Activated CD8-positive, alpha-beta T cell treated with anti-CD3 and anti-CD28 coated beads, Interleukin-2, amount 10 ng/mL, durations not matched to agents 7 days and 5 days (primary cell): ENCODE measurements around the gene RGL2. TPM values are rescaled to one million over a fixed set of nuclear protein-coding genes. Genes with fewer than 3 reads are reported as not detected.
A peak's percentile ranks its signal among the peaks of the same experiment; 100 is the strongest.
"Not testable (repeated sequence)": the region's sequence is repeated elsewhere in the genome, so short reads cannot be mapped to it uniquely, and the experiment has no call there.

Experiments
- ATAC-seq: fragments of 150-1000 bp; cut with Tn5 transposase; one replicate; pipeline ENCODE4 v1.10.0; 2021; ENCODE audit warnings: moderate library complexity
- CTCF ChIA-PET: fragments of 350-600 bp; sonication (Branson Sonifier 250); formaldehyde crosslinking; loops from one replicate; lab custom pipeline; 2021; ENCODE audit warnings: antibody characterized with exemption; lab: Charles Lee
- POLR2A ChIA-PET: fragments of 350-600 bp; sonication (Branson Sonifier 250); formaldehyde crosslinking; loops from one replicate; lab custom pipeline; 2021; ENCODE audit warnings: antibody characterized with exemption; lab: Charles Lee
- DNase-seq: peaks from one replicate; pipeline ENCODE4 v3.0.0-alpha.2; 2020
- H3K27ac Mint-ChIP-seq: one replicate; pipeline ENCODE4 v1.8.0; 2021; ENCODE audit warnings: mild to moderate bottlenecking, mixed read lengths
- H3K27me3 Mint-ChIP-seq: one replicate; pipeline ENCODE4 v1.8.0; 2021; ENCODE audit warnings: low read depth, mixed read lengths
- H3K36me3 Mint-ChIP-seq: one replicate; pipeline ENCODE4 v1.8.0; 2021; ENCODE audit warnings: low read depth, mixed read lengths
- H3K4me1 Mint-ChIP-seq: one replicate; pipeline ENCODE4 v1.8.0; 2021; ENCODE audit warnings: low read depth, mixed read lengths
- H3K4me3 Mint-ChIP-seq: one replicate; pipeline ENCODE4 v1.8.0; 2021; ENCODE audit warnings: mild to moderate bottlenecking, mixed read lengths
- H3K9me3 Mint-ChIP-seq: one replicate; pipeline ENCODE4 v1.8.0; 2022; ENCODE audit warnings: mixed read lengths; ENCODE audit not compliant: insufficient read depth
- total RNA-seq, 2 experiments: library from RNA; stranded (reverse); gene quantifications; one replicate each; pipeline ENCODE4 v1.2.3, GENCODE V29; 2021

The RGL2 gene
- total RNA-seq, 2 experiments from 2014 or later, result 50.8 to 58.2 TPM

GRCh38 chr6:33278810-33279209 lies 19.9 kb downstream of the RGL2 start:
- H3K9me3 Mint-ChIP-seq, result no peaks in the 10 kb centered on the region
- H3K4me1 Mint-ChIP-seq, result peaks cover 52% of the 10 kb centered on the region
- ChIA-PET CTCF (interaction anchor here (1.1 to 3.2 kb wide), 6 partner anchors 10 to 112 kb away, joined by 3 to 51 read pairs (median 10); partner anchors contain the start of genes PFDN6, RGL2 and WDR46), POLR2A (interaction anchor here (2.2 to 4.4 kb wide), 3 partner anchors 11 to 20 kb away, joined by 5 to 54 read pairs (median 50); partner anchors contain the start of genes PFDN6, RGL2 and WDR46)
- no peak for ATAC-seq
- no peaks in the 10 kb centered on the region for H3K27me3 Mint-ChIP-seq
- peak overlapping the region; percentile 77 for H3K27ac Mint-ChIP-seq
- H3K4me3 Mint-ChIP-seq, result peak overlapping the region; percentile 90
- DNase-seq, result no peak
- peaks cover 74% of the 10 kb centered on the region for H3K36me3 Mint-ChIP-seq

- no peak for ATAC-seq
- Mint-ChIP-seq H3K27ac (peak overlapping the region; percentile 77), H3K4me3 (peak overlapping the region; percentile 90), H3K36me3 (peaks cover 78% of the 10 kb centered on the region), H3K27me3 (no peaks in the 10 kb centered on the region), H3K4me1 (peaks cover 57% of the 10 kb centered on the region), H3K9me3 (no peaks in the 10 kb centered on the region)
- ChIA-PET POLR2A (interaction anchor here (0.6 to 4.4 kb wide), 7 partner anchors 11 to 1478 kb away, joined by 3 to 54 read pairs (median 6); partner anchors contain the start of genes PFDN6, RGL2, TAPBP and WDR46), CTCF (interaction anchor here (1.1 to 3.2 kb wide), 6 partner anchors 10 to 113 kb away, joined by 3 to 51 read pairs (median 10); partner anchors contain the start of genes PFDN6, RGL2 and WDR46)
- DNase-seq, result no peak
Measured at GRCh38 chr6:33278392-33278741, 20.4 kb downstream of the RGL2 start.

GRCh38 chr6:33277663-33278391 lies 20.9 kb downstream of the RGL2 start:
- H3K4me1 Mint-ChIP-seq, result peaks cover 62% of the 10 kb centered on the region
- DNase-seq (peak; percentile 62), ATAC-seq (peak; percentile 22)
- POLR2A ChIA-PET, result interaction anchor here (0.6 to 4.4 kb wide), 20 partner anchors 8 to 1479 kb away, joined by 3 to 54 read pairs (median 5); partner anchors contain the start of genes CUTA, PFDN6, RGL2 and TAPBP
- no peaks in the 10 kb centered on the region for H3K27me3 Mint-ChIP-seq
- peak overlapping the region; percentile 97 for H3K27ac Mint-ChIP-seq
- CTCF ChIA-PET, result interaction anchor here (0.8 to 3.2 kb wide), 13 partner anchors 11 to 148 kb away, joined by 3 to 51 read pairs (median 4); partner anchors contain the start of genes PFDN6, RGL2 and WDR46
- H3K4me3 Mint-ChIP-seq, result peak overlapping the region; percentile 90
- H3K36me3 Mint-ChIP-seq, result peaks cover 80% of the 10 kb centered on the region
- no peaks in the 10 kb centered on the region for H3K9me3 Mint-ChIP-seq

- ChIA-PET CTCF (interaction anchor here (0.8 to 3.2 kb wide), 12 partner anchors 12 to 151 kb away, joined by 3 to 51 read pairs (median 4); partner anchors contain the start of genes PFDN6, RGL2 and WDR46), POLR2A (interaction anchor here (0.6 to 4.4 kb wide), 21 partner anchors 9 to 306 kb away, joined by 3 to 54 read pairs (median 5); partner anchors contain the start of genes CUTA, PFDN6, RGL2 and TAPBP)
- Mint-ChIP-seq H3K27ac (peak within 1 kb of the TSS; percentile 97), H3K36me3 (peaks cover 80% of the 10 kb centered on the region), H3K9me3 (no peaks in the 10 kb centered on the region), H3K4me1 (peaks cover 64% of the 10 kb centered on the region), H3K27me3 (no peaks in the 10 kb centered on the region), H3K4me3 (peak within 1 kb of the TSS; percentile 99)
- ATAC-seq, result peak; percentile 74
- peak; percentile 81 for DNase-seq
Measured at GRCh38 chr6:33276864-33277662, 21.7 kb downstream of the RGL2 start, which contains the start of gene B3GALT4. B3GALT4 (plus strand) TSS chr6:33277123; CDS start chr6:33277420, 297 bp downstream.

GRCh38 chr6:33276581-33276863 lies 22.2 kb downstream of the RGL2 start:
- DNase-seq, result no peak
- H3K4me1 Mint-ChIP-seq, result peaks cover 64% of the 10 kb centered on the region
- peak overlapping the region; percentile 89 for H3K27ac Mint-ChIP-seq
- no peaks in the 10 kb centered on the region for H3K9me3 Mint-ChIP-seq
- H3K36me3 Mint-ChIP-seq, result peaks cover 81% of the 10 kb centered on the region
- ChIA-PET POLR2A (interaction anchor here (1.0 to 4.4 kb wide), 14 partner anchors 10 to 304 kb away, joined by 4 to 54 read pairs (median 6); partner anchors contain the start of genes CUTA, PFDN6, RGL2 and TAPBP), CTCF (interaction anchor here (0.9 to 3.2 kb wide), 6 partner anchors 12 to 150 kb away, joined by 3 to 51 read pairs (median 10); partner anchors contain the start of genes PFDN6, RGL2 and WDR46)
- H3K4me3 Mint-ChIP-seq, result peak overlapping the region; percentile 99
- no peak for ATAC-seq
- no peaks in the 10 kb centered on the region for H3K27me3 Mint-ChIP-seq

GRCh38 chr6:33275795-33276580 lies 22.8 kb downstream of the RGL2 start:
- H3K9me3 Mint-ChIP-seq, H3K27me3 Mint-ChIP-seq, ATAC-seq, DNase-seq: not testable (repeated sequence)
- peaks cover 77% of the 10 kb centered on the region for H3K36me3 Mint-ChIP-seq
- H3K4me3 Mint-ChIP-seq, result peak overlapping the region; percentile 99
- peaks cover 65% of the 10 kb centered on the region for H3K4me1 Mint-ChIP-seq
- ChIA-PET POLR2A (interaction anchor here (1.3 to 4.4 kb wide), 7 partner anchors 13 to 142 kb away, joined by 3 to 54 read pairs (median 15); partner anchors contain the start of genes CUTA, PFDN6, RGL2 and TAPBP), CTCF (interaction anchor here (0.8 to 3.2 kb wide), 5 partner anchors 13 to 156 kb away, joined by 3 to 51 read pairs (median 6); partner anchors contain the start of genes PFDN6, RGL2 and WDR46)
- H3K27ac Mint-ChIP-seq, result peak overlapping the region; percentile 89

GRCh38 chr6:33273924-33274902 lies 24.5 kb downstream of the RGL2 start:
- peaks cover 66% of the 10 kb centered on the region for H3K36me3 Mint-ChIP-seq
- H3K27ac Mint-ChIP-seq, result peak overlapping the region; percentile 100
- ChIA-PET POLR2A (interaction anchor here (0.7 to 1.2 kb wide), 3 partner anchors 15 to 130 kb away, joined by 3 to 4 read pairs (median 4); partner anchors contain the start of genes RGL2 and WDR46), CTCF (no interaction called here)
- peak overlapping the region; percentile 99 for H3K4me3 Mint-ChIP-seq
- H3K9me3 Mint-ChIP-seq, result no peaks in the 10 kb centered on the region
- no peak for ATAC-seq
- H3K4me1 Mint-ChIP-seq, result peaks cover 67% of the 10 kb centered on the region
- DNase-seq, result no peak
- no peaks in the 10 kb centered on the region for H3K27me3 Mint-ChIP-seq

- Mint-ChIP-seq H3K9me3 (no peaks in the 10 kb centered on the region), H3K4me1 (peaks cover 58% of the 10 kb centered on the region), H3K27ac (peak overlapping the region; percentile 100), H3K27me3 (no peaks in the 10 kb centered on the region), H3K36me3 (peaks cover 63% of the 10 kb centered on the region), H3K4me3 (peak overlapping the region; percentile 99)
- ATAC-seq (no peak), DNase-seq (no peak)
- ChIA-PET CTCF (interaction anchor here (2.2 kb wide), 1 partner anchor 26 kb away, joined by 8 read pairs; the partner anchor contains the start of gene RGL2), POLR2A (interaction anchor here (0.7 to 3.0 kb wide), 3 partner anchors 16 to 130 kb away, joined by 3 to 36 read pairs (median 4); partner anchors contain the start of genes PFDN6, RGL2 and WDR46)
Measured at GRCh38 chr6:33273129-33273923, 25.4 kb downstream of the RGL2 start.
